Neuronal stem cell (in vitro differentiated cells): ENCODE results near the gene EEF1G.
"Not testable (repeated sequence)": the region's sequence is repeated elsewhere in the genome, so short reads cannot be mapped to it uniquely, and the experiment has no call there.

Experiments used
- DNase-seq: peaks from one replicate; pipeline ENCODE4 v3.0.0-alpha.2; 2013; ENCODE audit warnings: low spot score
- H2AFZ ChIP-seq: one replicate; pipeline ENCODE4 v1.6.1; 2013; ENCODE audit warnings: mild to moderate bottlenecking, low read length, inconsistent platforms
- H2AK5ac ChIP-seq: 2 replicates; pipeline ENCODE4 v1.6.1; 2013; ENCODE audit warnings: low read depth, mild to moderate bottlenecking, inconsistent platforms, low read length, moderate library complexity, mixed read lengths
- H2BK120ac ChIP-seq: 2 replicates; pipeline ENCODE4 v1.6.1; 2013; ENCODE audit warnings: low read depth, mild to moderate bottlenecking, inconsistent platforms, low read length, moderate library complexity, mixed read lengths
- H2BK12ac ChIP-seq: one replicate; pipeline ENCODE4 v1.6.1; 2013; ENCODE audit warnings: low read length, inconsistent platforms
- H2BK15ac ChIP-seq: 2 replicates; pipeline ENCODE4 v1.6.1; 2013; ENCODE audit warnings: mild to moderate bottlenecking, low read length, inconsistent platforms, mixed read lengths
- H2BK5ac ChIP-seq: one replicate; pipeline ENCODE4 v1.6.1; 2013; ENCODE audit warnings: inconsistent platforms, mild to moderate bottlenecking, low read length, moderate library complexity
- H3K14ac ChIP-seq: one replicate; pipeline ENCODE4 v1.6.1; 2013; ENCODE audit warnings: low read length, inconsistent platforms
- H3K18ac ChIP-seq: 2 replicates; pipeline ENCODE4 v1.6.1; 2013; ENCODE audit warnings: low read length, inconsistent platforms
- H3K23ac ChIP-seq: 2 replicates; pipeline ENCODE4 v1.6.1; 2013; ENCODE audit warnings: low read depth, mild to moderate bottlenecking, mixed read lengths, low read length, inconsistent platforms; ENCODE audit not compliant: poor library complexity
- H3K27ac ChIP-seq: replicated peaks from 3 replicates; pipeline ENCODE4 v1.5.1; 2013; ENCODE audit warnings: low read length, inconsistent platforms
- H3K27me3 ChIP-seq, 3 experiments: 2 replicates each; pipeline ENCODE4 v1.6.1; 2013; ENCODE audit warnings: low read length in 3 of 3, mild to moderate bottlenecking in 2 of 3, inconsistent platforms in 1 of 3, low read depth in 1 of 3, mixed read lengths in 1 of 3, moderate library complexity in 1 of 3; ENCODE audit not compliant: control insufficient read depth in 3 of 3, insufficient read depth in 3 of 3
- H3K36me3 ChIP-seq, 2 donors: replicated peaks in 1 of 2; 2 replicates each; pipeline ENCODE4 v1.6.1; 2013; ENCODE audit warnings: low read length in 2 of 2; ENCODE audit not compliant: control insufficient read depth in 2 of 2, insufficient read depth in 2 of 2
- H3K4ac ChIP-seq: 2 replicates; pipeline ENCODE4 v1.6.1; 2013; ENCODE audit warnings: inconsistent platforms, mild to moderate bottlenecking, low read length, moderate library complexity
- H3K4me1 ChIP-seq, 2 donors: 1 replicate in 1 of 2; 2 replicates in 1 of 2; pipeline ENCODE4 v1.6.1; 2013; ENCODE audit warnings: low read length in 2 of 2, low read depth in 1 of 2; ENCODE audit not compliant: control insufficient read depth in 2 of 2, insufficient read depth in 1 of 2
- H3K4me2 ChIP-seq: one replicate; pipeline ENCODE4 v1.6.1; 2013; ENCODE audit warnings: mild to moderate bottlenecking, low read length, inconsistent platforms; ENCODE audit not compliant: insufficient read depth, poor library complexity, severe bottlenecking
- H3K4me3 ChIP-seq, 2 donors: 2 replicates each; pipeline ENCODE4 v1.5.1; 2013; ENCODE audit warnings: low read length in 2 of 2, mild to moderate bottlenecking in 2 of 2, inconsistent platforms in 1 of 2, moderate library complexity in 1 of 2
- H3K79me1 ChIP-seq: one replicate; pipeline ENCODE4 v1.6.1; 2013; ENCODE audit warnings: low read depth, mild to moderate bottlenecking, inconsistent platforms, low read length, moderate library complexity
- H3K9ac ChIP-seq: one replicate; pipeline ENCODE4 v1.6.1; 2013; ENCODE audit warnings: mild to moderate bottlenecking, low read depth, low read length, inconsistent platforms; ENCODE audit not compliant: poor library complexity
- H3K9me3 ChIP-seq, 2 donors: replicated peaks in 1 of 2; 2 replicates each; pipeline versions ENCODE3 to v1.6.1; 2013; ENCODE audit warnings: low read length in 2 of 2, mild to moderate bottlenecking in 2 of 2, inconsistent platforms in 1 of 2, low read depth in 1 of 2, mixed read lengths in 1 of 2, moderate library complexity in 1 of 2; ENCODE audit not compliant: control insufficient read depth in 2 of 2, insufficient read depth in 1 of 2
- H4K8ac ChIP-seq: one replicate; pipeline ENCODE4 v1.6.1; 2013; ENCODE audit warnings: low read depth, mild to moderate bottlenecking, inconsistent platforms, low read length, moderate library complexity
- H4K91ac ChIP-seq: one replicate; pipeline ENCODE4 v1.6.1; 2013; ENCODE audit warnings: low read length, low read depth, mild to moderate bottlenecking, inconsistent platforms; ENCODE audit not compliant: poor library complexity
- WGBS, 2 donors: extraction: QIAGEN DNeasy Blood & Tissue Kit; methylation state at CpG; one replicate each; pipeline ENCODE4 v1.1.7; 2013; ENCODE audit warnings: missing lambda C conversion rate in 2 of 2, mixed read lengths in 1 of 2; ENCODE audit not compliant: insufficient read length in 2 of 2, insufficient replicate concordance in 1 of 2; ENCODE audit errors: extremely low coverage in 2 of 2; 5-methylcytosine and 5-hydroxymethylcytosine counted together

EEF1G gene

GRCh38 chr11:62560566-62561103 lies 13.1 kb downstream of the EEF1G start:
- Histone ChIP-seq H4K8ac (no peak overlapping the region), H3K14ac (no peak overlapping the region), H4K91ac (no peak overlapping the region), H2BK15ac (no peak overlapping the region), H3K27me3 (no peaks in the 10 kb centered on the region), H3K9ac (no peak overlapping the region), H3K4me2 (no peak overlapping the region), H3K36me3 (peaks cover 39 to 93% of the 10 kb centered on the region in 2 donors), H2BK5ac (no peak overlapping the region), H2AK5ac (no peak overlapping the region), H3K4me1 (peaks cover 16% of the 10 kb centered on the region in 2 donors), H3K79me1 (no peaks in the 10 kb centered on the region), H2AFZ (no peak overlapping the region), H3K4ac (no peak overlapping the region), H2BK120ac (no peak overlapping the region), H3K23ac (no peak overlapping the region), H3K18ac (no peak overlapping the region), H2BK12ac (no peak overlapping the region), H3K9me3 (no peaks in the 10 kb centered on the region), H3K4me3 (no peak overlapping the region), H3K27ac (peak overlapping the region; percentile 54)
- peak; percentile 82 for DNase-seq
- no CpG with 5 or more reads among the region's 2 CpGs for WGBS, 2 donors

- not testable (repeated sequence) for H4K91ac ChIP-seq, H3K27me3 ChIP-seq, H3K4me2 ChIP-seq, H3K23ac ChIP-seq, H4K8ac ChIP-seq, H3K18ac ChIP-seq, H3K14ac ChIP-seq, H3K4ac ChIP-seq, H2BK12ac ChIP-seq, H3K4me3 ChIP-seq, H3K79me1 ChIP-seq, H3K9me3 ChIP-seq, H2AFZ ChIP-seq, H2BK5ac ChIP-seq, H2AK5ac ChIP-seq, H2BK120ac ChIP-seq, DNase-seq, H3K9ac ChIP-seq, H2BK15ac ChIP-seq
- Histone ChIP-seq H3K36me3 (peaks cover 31 to 83% of the 10 kb centered on the region in 2 donors), H3K4me1 (peaks cover 18 to 22% of the 10 kb centered on the region in 2 donors), H3K27ac (peak overlapping the region; percentile 20)
- WGBS, 2 donors, result no CpG with 5 or more reads among the region's 5 CpGs
These were observed 14.1 kb downstream of the EEF1G start for GRCh38 chr11:62559626-62560025.

- Histone ChIP-seq H2BK120ac (no peak overlapping the region), H3K23ac (no peak overlapping the region), H3K9me3 (no peaks in the 10 kb centered on the region), H3K79me1 (no peaks in the 10 kb centered on the region), H3K18ac (no peak overlapping the region), H3K4me3 (no peak overlapping the region), H3K4ac (no peak overlapping the region), H3K36me3 (peaks cover 31 to 80% of the 10 kb centered on the region in 2 donors), H3K14ac (no peak overlapping the region), H2BK12ac (no peak overlapping the region), H4K8ac (no peak overlapping the region), H3K27ac (peak overlapping the region; percentile 20), H3K27me3 (no peaks in the 10 kb centered on the region), H2AFZ (no peak overlapping the region), H4K91ac (no peak overlapping the region), H3K9ac (no peak overlapping the region), H3K4me2 (no peak overlapping the region), H2BK5ac (no peak overlapping the region), H3K4me1 (peaks cover 22 to 26% of the 10 kb centered on the region in 2 donors), H2AK5ac (no peak overlapping the region), H2BK15ac (no peak overlapping the region)
- DNase-seq, result no peak
- no CpG with 5 or more reads among the region's 8 CpGs for whole genome bisulfite sequencing, 2 donors
These were observed 14.5 kb downstream of the EEF1G start for GRCh38 chr11:62559204-62559603.

- H2BK12ac ChIP-seq, result no peak overlapping the region
- H3K27me3 ChIP-seq, result no peaks in the 10 kb centered on the region
- H3K4me1 ChIP-seq, result peaks cover 24 to 31% of the 10 kb centered on the region in 2 donors
- DNase-seq, result no peak
- no peak overlapping the region for H3K9ac ChIP-seq
- H4K8ac ChIP-seq, result no peak overlapping the region
- no peak overlapping the region for H4K91ac ChIP-seq
- WGBS, 2 donors, result no CpG with 5 or more reads among the region's 9 CpGs
- H3K79me1 ChIP-seq, result no peaks in the 10 kb centered on the region
- H3K23ac ChIP-seq, result no peak overlapping the region
- no peak overlapping the region for H3K4me2 ChIP-seq
- no peak overlapping the region for H3K4ac ChIP-seq
- no peak overlapping the region for H3K18ac ChIP-seq
- no peak overlapping the region for H3K14ac ChIP-seq
- H2BK15ac ChIP-seq, result no peak overlapping the region
- no peak overlapping the region for H3K27ac ChIP-seq
- H2AFZ ChIP-seq, result no peak overlapping the region
- no peak overlapping the region for H2BK120ac ChIP-seq
- H3K9me3 ChIP-seq, result no peaks in the 10 kb centered on the region
- no peak overlapping the region for H2AK5ac ChIP-seq
- H2BK5ac ChIP-seq, result no peak overlapping the region
- H3K36me3 ChIP-seq, result peaks cover 29 to 76% of the 10 kb centered on the region in 2 donors
- H3K4me3 ChIP-seq, result no peak overlapping the region
These were observed 15.0 kb downstream of the EEF1G start for GRCh38 chr11:62558669-62559068.
